Measurements from ENCODE around the gene DIAPH1.

Gene DIAPH1

DNA sequence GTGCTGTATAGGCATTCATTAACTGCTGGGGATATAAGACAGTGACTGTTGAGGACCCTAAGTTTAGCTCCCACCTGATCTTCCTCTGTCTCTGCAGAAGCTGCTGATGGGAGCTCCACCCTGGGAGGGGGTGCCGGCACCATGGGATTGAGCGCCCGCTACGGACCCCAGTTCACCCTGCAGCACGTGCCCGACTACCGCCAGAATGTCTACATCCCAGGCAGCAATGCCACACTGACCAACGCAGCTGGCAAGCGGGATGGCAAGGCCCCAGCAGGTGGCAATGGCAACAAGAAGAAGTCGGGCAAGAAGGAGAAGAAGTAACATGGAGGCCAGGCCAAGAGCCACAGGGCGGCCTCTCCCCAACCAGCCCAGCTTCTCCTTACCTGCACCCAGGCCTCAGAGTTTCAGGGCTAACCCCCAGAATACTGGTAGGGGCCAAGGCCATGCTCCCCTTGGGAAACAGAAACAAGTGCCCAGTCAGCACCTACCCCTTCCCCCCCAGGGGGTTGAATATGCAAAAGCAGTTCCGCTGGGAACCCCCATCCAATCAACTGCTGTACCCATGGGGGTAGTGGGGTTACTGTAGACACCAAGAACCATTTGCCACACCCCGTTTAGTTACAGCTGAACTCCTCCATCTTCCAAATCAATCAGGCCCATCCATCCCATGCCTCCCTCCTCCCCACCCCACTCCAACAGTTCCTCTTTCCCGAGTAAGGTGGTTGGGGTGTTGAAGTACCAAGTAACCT lies 107.8 kb downstream of the DIAPH1 start:
- no peaks in the 10 kb centered on the region for H3K27me3 ChIP-seq (ENCODE audit: insufficient read depth, low read length, poor library complexity, severe bottlenecking)
- TF ChIP-seq, protein P1, sequence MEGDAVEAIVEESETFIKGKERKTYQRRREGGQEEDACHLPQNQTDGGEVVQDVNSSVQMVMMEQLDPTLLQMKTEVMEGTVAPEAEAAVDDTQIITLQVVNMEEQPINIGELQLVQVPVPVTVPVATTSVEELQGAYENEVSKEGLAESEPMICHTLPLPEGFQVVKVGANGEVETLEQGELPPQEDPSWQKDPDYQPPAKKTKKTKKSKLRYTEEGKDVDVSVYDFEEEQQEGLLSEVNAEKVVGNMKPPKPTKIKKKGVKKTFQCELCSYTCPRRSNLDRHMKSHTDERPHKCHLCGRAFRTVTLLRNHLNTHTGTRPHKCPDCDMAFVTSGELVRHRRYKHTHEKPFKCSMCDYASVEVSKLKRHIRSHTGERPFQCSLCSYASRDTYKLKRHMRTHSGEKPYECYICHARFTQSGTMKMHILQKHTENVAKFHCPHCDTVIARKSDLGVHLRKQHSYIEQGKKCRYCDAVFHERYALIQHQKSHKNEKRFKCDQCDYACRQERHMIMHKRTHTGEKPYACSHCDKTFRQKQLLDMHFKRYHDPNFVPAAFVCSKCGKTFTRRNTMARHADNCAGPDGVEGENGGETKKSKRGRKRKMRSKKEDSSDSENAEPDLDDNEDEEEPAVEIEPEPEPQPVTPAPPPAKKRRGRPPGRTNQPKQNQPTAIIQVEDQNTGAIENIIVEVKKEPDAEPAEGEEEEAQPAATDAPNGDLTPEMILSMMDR (conservative IDR thresholded peaks at IDR 0.05; ENCODE audit: low read length): no peak
- no peak for TF ChIP-seq EZH2phosphoT487 (IDR thresholded peaks at IDR 0.05; ENCODE audit: borderline replicate concordance)
- H3K36me3 ChIP-seq (ENCODE audit: insufficient read depth, low read length): peaks cover 35% of the 10 kb centered on the region; the same call in 1 of the 2 replicates
- H2AFZ ChIP-seq (ENCODE audit: low read length): no peak overlapping the region
- H3K4me1 ChIP-seq (ENCODE audit: insufficient read depth, low read length, poor library complexity, severe bottlenecking): no peaks in the 10 kb centered on the region
- H3K4me3 ChIP-seq (ENCODE audit: low read length, poor library complexity, severe bottlenecking): no peak overlapping the region
- H3K4me2 ChIP-seq (ENCODE audit: low read depth, low read length, poor library complexity, severe bottlenecking): no peak overlapping the region
- H3F3A ChIP-seq (ENCODE audit: low read depth): no peaks in the 10 kb centered on the region
- H3K9me3 ChIP-seq (ENCODE audit: insufficient read depth, low read depth, low read length): no peaks in the 10 kb centered on the region
- H3K9ac ChIP-seq (ENCODE audit: low read depth, low read length, poor library complexity, severe bottlenecking): no peak overlapping the region
- no peaks in the 10 kb centered on the region for H3K9me2 ChIP-seq (replicated peaks; ENCODE audit: low read depth, low read length)
- H4K20me1 ChIP-seq (ENCODE audit: insufficient read depth, low read length, poor library complexity, severe bottlenecking): no peaks in the 10 kb centered on the region
- no peaks in the 10 kb centered on the region for H3K79me2 ChIP-seq (ENCODE audit: insufficient read depth, low read length)

DNA sequence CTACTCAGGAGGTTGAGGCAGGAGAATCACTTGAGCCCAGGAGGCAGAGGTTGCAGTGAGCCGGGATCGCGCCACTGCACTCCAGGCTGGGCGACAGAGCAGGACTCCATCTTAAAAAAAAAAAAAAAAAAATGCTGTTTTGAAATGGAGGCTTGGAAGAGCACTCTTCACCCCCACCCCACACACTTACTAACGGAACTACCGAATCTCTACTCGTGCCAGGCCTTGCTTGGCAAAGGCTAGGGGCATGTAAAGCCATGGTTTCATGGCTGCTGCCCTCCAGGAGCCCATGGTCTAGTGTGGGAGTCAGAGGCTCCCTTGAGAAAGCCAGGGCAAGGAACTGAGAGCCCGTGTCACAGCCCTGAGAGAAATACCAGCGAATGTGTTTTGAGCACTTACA lies 108.6 kb downstream of the DIAPH1 start:
- Histone ChIP-seq H3K4me1 (ENCODE audit: insufficient read depth, low read length, poor library complexity, severe bottlenecking) (no peaks in the 10 kb centered on the region), H3K4me3 (ENCODE audit: low read length, poor library complexity, severe bottlenecking) (no peak overlapping the region)

DNA sequence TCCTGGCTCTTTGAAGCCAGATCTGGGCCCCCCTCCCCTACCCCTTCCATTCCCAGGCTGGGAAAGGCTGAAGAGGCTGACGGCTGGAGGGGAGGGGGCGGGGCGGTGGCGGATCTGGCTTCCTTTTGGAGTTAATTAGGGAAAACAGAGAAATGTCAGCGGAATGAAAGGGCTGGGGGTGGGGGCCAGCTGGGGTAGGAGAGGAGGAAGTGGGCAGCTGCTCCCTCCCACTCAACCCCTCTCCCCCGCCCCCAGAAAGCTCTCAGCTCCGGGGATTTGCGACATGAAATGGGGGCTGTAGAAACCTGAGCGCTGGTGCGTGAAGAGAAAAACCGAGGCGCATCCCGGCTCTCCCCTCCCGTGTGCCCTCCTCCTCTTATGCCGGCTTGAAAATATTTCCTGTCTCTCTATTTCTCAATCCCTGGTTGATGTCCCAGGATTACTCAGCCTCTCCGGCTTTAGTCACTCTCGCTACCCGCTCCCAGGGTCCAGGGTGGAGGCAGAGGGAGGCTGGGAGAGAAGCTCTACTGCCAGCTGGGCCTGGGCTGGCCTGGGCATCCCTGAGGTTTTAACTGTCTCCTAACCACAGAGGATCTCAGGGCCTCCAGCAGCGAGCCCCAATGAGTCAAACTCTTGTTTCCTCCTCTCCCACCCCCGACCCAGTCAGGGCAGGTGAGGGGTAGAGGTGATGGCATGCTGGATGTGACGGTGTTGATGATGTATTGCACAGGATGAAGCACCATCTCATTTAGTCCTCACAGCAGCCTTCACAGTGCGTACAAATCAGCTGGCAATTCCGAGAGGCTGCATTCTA lies 109.8 kb downstream of the DIAPH1 start:
- Histone ChIP-seq H2AFZ (ENCODE audit: low read length) (no peak overlapping the region), H3K79me2 (ENCODE audit: insufficient read depth, low read length) (no peaks in the 10 kb centered on the region), H3K9ac (ENCODE audit: low read depth, low read length, poor library complexity, severe bottlenecking) (no peak overlapping the region), H3K36me3 (ENCODE audit: insufficient read depth, low read length) (peaks cover 15% of the 10 kb centered on the region; the same call in 1 of the 2 replicates), H3K4me3 (ENCODE audit: low read length, poor library complexity, severe bottlenecking) (no peak overlapping the region), H3K9me3 (ENCODE audit: insufficient read depth, low read depth, low read length) (no peaks in the 10 kb centered on the region), H3F3A (ENCODE audit: low read depth) (no peaks in the 10 kb centered on the region), H3K27me3 (ENCODE audit: insufficient read depth, low read length, poor library complexity, severe bottlenecking) (no peaks in the 10 kb centered on the region), H3K4me2 (ENCODE audit: low read depth, low read length, poor library complexity, severe bottlenecking) (no peak overlapping the region), H3K9me2 (replicated peaks; ENCODE audit: low read depth, low read length) (no peaks in the 10 kb centered on the region), H4K20me1 (ENCODE audit: insufficient read depth, low read length, poor library complexity, severe bottlenecking) (no peaks in the 10 kb centered on the region), H3K4me1 (ENCODE audit: insufficient read depth, low read length, poor library complexity, severe bottlenecking) (no peaks in the 10 kb centered on the region)
- TF ChIP-seq, protein P1 (conservative IDR thresholded peaks at IDR 0.05; ENCODE audit: low read length): no peak

More for the DNA sequence above, 108.6 kb downstream of the DIAPH1 start:
- no peaks in the 10 kb centered on the region for H3K79me2 ChIP-seq (ENCODE audit: insufficient read depth, low read length)
- H3K27me3 ChIP-seq (ENCODE audit: insufficient read depth, low read length, poor library complexity, severe bottlenecking): no peaks in the 10 kb centered on the region
- H3K9ac ChIP-seq (ENCODE audit: low read depth, low read length, poor library complexity, severe bottlenecking): no peak overlapping the region
- TF ChIP-seq, protein P1 (conservative IDR thresholded peaks at IDR 0.05; ENCODE audit: low read length): no peak
- TF ChIP-seq EZH2phosphoT487 (IDR thresholded peaks at IDR 0.05; ENCODE audit: borderline replicate concordance): no peak
- peaks cover 27% of the 10 kb centered on the region; the same call in 1 of the 2 replicates for H3K36me3 ChIP-seq (ENCODE audit: insufficient read depth, low read length)
- H3K9me3 ChIP-seq (ENCODE audit: insufficient read depth, low read depth, low read length): no peaks in the 10 kb centered on the region
- no peak overlapping the region for H2AFZ ChIP-seq (ENCODE audit: low read length)
- H3K4me2 ChIP-seq (ENCODE audit: low read depth, low read length, poor library complexity, severe bottlenecking): no peak overlapping the region
- H3K9me2 ChIP-seq (replicated peaks; ENCODE audit: low read depth, low read length): no peaks in the 10 kb centered on the region
- no peaks in the 10 kb centered on the region for H4K20me1 ChIP-seq (ENCODE audit: insufficient read depth, low read length, poor library complexity, severe bottlenecking)
- no peaks in the 10 kb centered on the region for H3F3A ChIP-seq (ENCODE audit: low read depth)
